CD4-positive, alpha-beta T cell (primary cell): ENCODE results near the gene RETREG2. TPM values are rescaled to one million over a fixed set of nuclear protein-coding genes. Genes with fewer than 3 reads are reported as not detected.
A peak's percentile ranks its signal among the peaks of the same experiment; 100 is the strongest.

Experiments used
- ATAC-seq: fragments of 200-7000 bp; cut with Tn5 transposase; one replicate; pipeline ENCODE4 v1.10.0; 2022; ENCODE audit warnings: mild to moderate bottlenecking; ENCODE audit not compliant: poor library complexity
- CTCF ChIA-PET: fragments of 350-600 bp; sonication (Branson Sonifier 250); formaldehyde crosslinking; loops from one replicate; lab custom pipeline; 2021; ENCODE audit warnings: antibody characterized with exemption, inconsistent platforms; lab: Charles Lee
- POLR2A ChIA-PET: fragments of 350-600 bp; sonication (Branson Sonifier 250); formaldehyde crosslinking; loops from one replicate; lab custom pipeline; 2021; ENCODE audit warnings: antibody characterized with exemption, inconsistent platforms; lab: Charles Lee
- DNase-seq, 14 experiments: peaks; one replicate each; pipeline ENCODE4 v3.0.0-alpha.2; 2013 to 2020; ENCODE audit warnings: mixed read lengths in 2 of 14
- H3K27ac ChIP-seq, 2 donors: one replicate each; pipeline versions ENCODE4 v1.5.1 to v1.7.0; 2013; ENCODE audit warnings: low read length in 2 of 2, low read depth in 1 of 2, mild to moderate bottlenecking in 1 of 2
- H3K27me3 ChIP-seq, 2 experiments: 1 replicate in 1 of 2; 2 replicates in 1 of 2; pipeline versions ENCODE4 v1.6.1 to v1.7.0; 2013; ENCODE audit warnings: low read length in 2 of 2, control low read depth in 1 of 2, mild to moderate bottlenecking in 1 of 2, moderate library complexity in 1 of 2; ENCODE audit not compliant: insufficient read depth in 2 of 2, control insufficient read depth in 1 of 2
- H3K36me3 ChIP-seq: one replicate; pipeline ENCODE4 v1.6.1; 2013; ENCODE audit warnings: low read length, control low read depth; ENCODE audit not compliant: insufficient read depth
- H3K4me1 ChIP-seq: one replicate; pipeline ENCODE4 v1.6.1; 2013; ENCODE audit warnings: low read length, control low read depth; ENCODE audit not compliant: insufficient read depth
- H3K4me3 ChIP-seq: one replicate; pipeline ENCODE4 v1.5.1; 2013; ENCODE audit warnings: mild to moderate bottlenecking, low read length, moderate library complexity
- H3K9me3 ChIP-seq, 2 experiments: 1 replicate in 1 of 2; 2 replicates in 1 of 2; pipeline versions ENCODE4 v1.6.1 to v1.7.0; 2013; ENCODE audit warnings: low read length in 2 of 2, mild to moderate bottlenecking in 2 of 2, control low read depth in 1 of 2, moderate library complexity in 1 of 2; ENCODE audit not compliant: control insufficient read depth in 1 of 2, insufficient read depth in 1 of 2
- H3K27ac Mint-ChIP-seq: one replicate; pipeline ENCODE4 v1.8.0; 2020; ENCODE audit warnings: mixed read lengths
- H3K27me3 Mint-ChIP-seq: one replicate; pipeline ENCODE4 v1.8.0; 2021; ENCODE audit warnings: mixed read lengths
- H3K36me3 Mint-ChIP-seq: one replicate; pipeline ENCODE4 v1.8.0; 2021; ENCODE audit warnings: low read depth, mixed read lengths
- H3K4me1 Mint-ChIP-seq: one replicate; pipeline ENCODE4 v1.8.0; 2021; ENCODE audit warnings: low read depth, mixed read lengths
- H3K4me3 Mint-ChIP-seq: one replicate; pipeline ENCODE4 v1.8.0; 2020; ENCODE audit warnings: mild to moderate bottlenecking, mixed read lengths
- H3K9me3 Mint-ChIP-seq: one replicate; pipeline ENCODE4 v1.8.0; 2020; ENCODE audit warnings: mixed read lengths
- intact Hi-C, 2 experiments: fragments of 100-400 bp; cut with DNase I in 1 of 2; cut with micrococcal nuclease in 1 of 2; formaldehyde crosslinking; loops; one replicate each; pipeline versions ENCODE4 v1.15.1 to v1.9.0; 2023 to 2025; cut with DNase I, micrococcal nuclease
- total RNA-seq, 174 experiments: library from RNA in 2 of 174; stranded (reverse) in 2 of 174; gene quantifications; one replicate each; pipeline ENCODE4 v1.2.3 and lab custom pipeline; 2021 to 2026
- TF ChIP-seq, protein P1 (sequence below): fragments of 200-600 bp; IDR thresholded peaks from one replicate; pipeline ENCODE4 v1.8.0; 2022; ENCODE audit warnings: antibody characterized with exemption, mild to moderate bottlenecking

Gene RETREG2
- total RNA-seq, 2 experiments from 2014 or later = 82.3 to 83.2 TPM

- H3K4me3 Mint-ChIP-seq = no peak overlapping the region
- ATAC-seq = no peak
- peaks cover 0 to 3% of the 10 kb centered on the region in 2 experiments for H3K9me3 ChIP-seq
- peaks cover 39% of the 10 kb centered on the region for H3K4me1 Mint-ChIP-seq
- H3K27ac ChIP-seq = no peak overlapping the region
- ChIA-PET CTCF (interaction anchor here (0.7 to 1.0 kb wide), 2 partner anchors 76 to 90 kb away, joined by 3 to 7 read pairs; no protein-coding TSS in a partner anchor), POLR2A (no interaction called here)
- H3K36me3 Mint-ChIP-seq = peaks cover 20% of the 10 kb centered on the region
- no peaks in the 10 kb centered on the region for H3K27me3 ChIP-seq
- H3K9me3 Mint-ChIP-seq = no peaks in the 10 kb centered on the region
- H3K36me3 ChIP-seq = peaks cover 20% of the 10 kb centered on the region
- H3K4me3 ChIP-seq = no peak overlapping the region
- peaks cover 38% of the 10 kb centered on the region for H3K4me1 ChIP-seq
- H3K27ac Mint-ChIP-seq = peak overlapping the region; percentile 93
- intact Hi-C loops = loop anchor here in 1 of 2 experiments (10.0 kb wide), 2 partner anchors 180 to 340 kb away; partner anchors contain the start of genes CHPF, DNPEP and TMEM198
- DNase-seq = peak in 1 of 14 experiments; percentile 0
- H3K27me3 Mint-ChIP-seq = peaks cover under 1% of the 10 kb centered on the region
- TF ChIP-seq, protein P1, sequence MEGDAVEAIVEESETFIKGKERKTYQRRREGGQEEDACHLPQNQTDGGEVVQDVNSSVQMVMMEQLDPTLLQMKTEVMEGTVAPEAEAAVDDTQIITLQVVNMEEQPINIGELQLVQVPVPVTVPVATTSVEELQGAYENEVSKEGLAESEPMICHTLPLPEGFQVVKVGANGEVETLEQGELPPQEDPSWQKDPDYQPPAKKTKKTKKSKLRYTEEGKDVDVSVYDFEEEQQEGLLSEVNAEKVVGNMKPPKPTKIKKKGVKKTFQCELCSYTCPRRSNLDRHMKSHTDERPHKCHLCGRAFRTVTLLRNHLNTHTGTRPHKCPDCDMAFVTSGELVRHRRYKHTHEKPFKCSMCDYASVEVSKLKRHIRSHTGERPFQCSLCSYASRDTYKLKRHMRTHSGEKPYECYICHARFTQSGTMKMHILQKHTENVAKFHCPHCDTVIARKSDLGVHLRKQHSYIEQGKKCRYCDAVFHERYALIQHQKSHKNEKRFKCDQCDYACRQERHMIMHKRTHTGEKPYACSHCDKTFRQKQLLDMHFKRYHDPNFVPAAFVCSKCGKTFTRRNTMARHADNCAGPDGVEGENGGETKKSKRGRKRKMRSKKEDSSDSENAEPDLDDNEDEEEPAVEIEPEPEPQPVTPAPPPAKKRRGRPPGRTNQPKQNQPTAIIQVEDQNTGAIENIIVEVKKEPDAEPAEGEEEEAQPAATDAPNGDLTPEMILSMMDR = no peak
Measured at GRCh38 chr2:219204425-219205164, 26.5 kb downstream of the RETREG2 start.

GRCh38 chr2:219205165-219205538 lies 27.1 kb downstream of the RETREG2 start:
- intact Hi-C loops = loop anchor here in 1 of 2 experiments (10.0 kb wide), 2 partner anchors 180 to 340 kb away; partner anchors contain the start of genes CHPF, DNPEP and TMEM198
- H3K27ac ChIP-seq = no peak overlapping the region
- peaks cover 21% of the 10 kb centered on the region for H3K36me3 ChIP-seq
- Mint-ChIP-seq H3K27ac (peak overlapping the region; percentile 93), H3K9me3 (no peaks in the 10 kb centered on the region), H3K27me3 (no peaks in the 10 kb centered on the region), H3K36me3 (peaks cover 21% of the 10 kb centered on the region), H3K4me3 (peak overlapping the region; percentile 65), H3K4me1 (peaks cover 40% of the 10 kb centered on the region)
- no peak overlapping the region for H3K4me3 ChIP-seq
- no peak for DNase-seq
- ChIA-PET CTCF (interaction anchor here (0.7 to 2.9 kb wide), 3 partner anchors 34 to 75 kb away, joined by 3 to 17 read pairs (median 5); partner anchors contain the start of gene NHEJ1), POLR2A (interaction anchor here (1.2 to 2.4 kb wide), 5 partner anchors 9 to 48 kb away, joined by 4 to 41 read pairs (median 17); partner anchors contain the start of genes TUBA4A and TUBA4B)
- H3K4me1 ChIP-seq = peaks cover 39% of the 10 kb centered on the region
- no peak for ATAC-seq
- no peaks in the 10 kb centered on the region for H3K27me3 ChIP-seq
- H3K9me3 ChIP-seq = peaks cover 0 to 3% of the 10 kb centered on the region in 2 experiments
- TF ChIP-seq, protein P1 = no peak

GRCh38 chr2:219205981-219206327 lies 27.9 kb downstream of the RETREG2 start:
- Histone ChIP-seq H3K36me3 (peaks cover 21% of the 10 kb centered on the region), H3K27me3 (no peaks in the 10 kb centered on the region), H3K4me3 (peak overlapping the region; percentile 69), H3K9me3 (peaks cover 0 to 3% of the 10 kb centered on the region in 2 experiments), H3K4me1 (peaks cover 47% of the 10 kb centered on the region), H3K27ac (peak overlapping the region; percentile 89 to 90)
- Mint-ChIP-seq H3K27me3 (no peaks in the 10 kb centered on the region), H3K27ac (peak overlapping the region; percentile 93), H3K36me3 (peaks cover 21% of the 10 kb centered on the region), H3K4me3 (peak overlapping the region; percentile 90), H3K4me1 (peaks cover 41% of the 10 kb centered on the region), H3K9me3 (no peaks in the 10 kb centered on the region)
- TF ChIP-seq, protein P1 = no peak
- intact Hi-C loops = loop anchor here (1.0 to 10.0 kb wide), 6 partner anchors 28 to 339 kb away; partner anchors contain the start of genes CHPF (in 1 of the 2), DNAJB2 (in 1 of the 2), DNPEP (in 1 of the 2) and RETREG2 (in 1 of the 2)
- DNase-seq = no peak
- POLR2A ChIA-PET = interaction anchor here (1.0 to 4.8 kb wide), 20 partner anchors 9 to 182 kb away, joined by 3 to 139 read pairs (median 13); partner anchors contain the start of genes ABCB6, ANKZF1, ATG9A and CNPPD1
- ATAC-seq = no peak
- CTCF ChIA-PET = interaction anchor here (0.9 to 4.2 kb wide), 10 partner anchors 13 to 226 kb away, joined by 3 to 32 read pairs (median 5); partner anchors contain the start of genes CNPPD1, DNPEP and NHEJ1
